NCI-H1092 (cell line): ENCODE data around the gene PCDH9.
"Not testable (repeated sequence)": the region's sequence is repeated elsewhere in the genome, so short reads cannot be mapped to it uniquely, and the experiment has no call there.

Experiments used
- DNase-seq: peaks from one replicate; lab custom pipeline; 2025; lab: John Stamatoyannopoulos, UW

Gene PCDH9

DNA sequence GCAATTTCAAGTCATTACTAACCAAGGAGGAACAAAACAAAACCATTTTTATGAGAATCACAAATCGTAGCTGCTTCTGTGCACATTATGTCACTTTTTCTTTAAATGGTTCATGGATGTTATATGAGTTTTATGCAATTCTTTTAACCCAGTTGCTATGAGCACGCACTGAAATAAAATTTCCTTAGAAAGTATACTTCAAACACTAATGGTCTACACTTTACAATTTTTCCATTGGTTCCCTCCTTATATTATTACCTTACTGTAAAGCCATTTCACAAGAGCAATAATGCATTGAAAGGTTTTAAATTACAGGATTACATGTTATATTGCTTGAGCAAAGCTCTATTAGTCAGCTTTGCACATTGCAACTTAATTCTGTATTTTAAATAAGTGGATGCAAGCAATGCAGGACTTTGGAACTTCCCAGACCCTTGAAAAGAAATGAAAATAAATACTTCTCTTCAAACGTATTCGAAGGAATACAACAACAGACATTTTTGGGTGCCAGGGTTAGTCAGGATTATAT, 318.7 kb downstream of the PCDH9 start:
- DNase-seq: no peak

GRCh38 chr13:66899955-66900354, 330.2 kb downstream of the PCDH9 start:
- no peak for DNase-seq

GRCh38 chr13:66896933-66897332, 333.2 kb downstream of the PCDH9 start:
- DNase-seq: no peak

DNA sequence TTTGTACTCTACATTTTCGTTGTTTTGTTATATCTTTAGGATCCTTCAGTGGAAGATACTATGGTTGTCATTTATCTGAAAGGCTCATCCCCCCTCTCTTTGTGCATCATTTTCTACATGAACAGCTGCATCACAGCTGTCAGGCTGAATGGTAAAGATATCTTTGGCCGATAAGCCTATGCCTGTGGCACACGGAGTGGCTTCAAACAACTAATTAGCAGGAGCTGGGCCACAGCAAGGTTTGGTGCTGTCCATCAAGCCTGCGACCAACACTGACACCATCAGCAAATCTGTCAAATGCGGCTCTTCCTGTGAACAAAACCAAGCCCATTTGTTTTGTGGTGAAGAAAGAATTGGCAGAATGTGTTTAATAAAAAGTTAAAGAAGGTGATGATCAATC, 334.4 kb downstream of the PCDH9 start:
- DNase-seq: no peak

DNA sequence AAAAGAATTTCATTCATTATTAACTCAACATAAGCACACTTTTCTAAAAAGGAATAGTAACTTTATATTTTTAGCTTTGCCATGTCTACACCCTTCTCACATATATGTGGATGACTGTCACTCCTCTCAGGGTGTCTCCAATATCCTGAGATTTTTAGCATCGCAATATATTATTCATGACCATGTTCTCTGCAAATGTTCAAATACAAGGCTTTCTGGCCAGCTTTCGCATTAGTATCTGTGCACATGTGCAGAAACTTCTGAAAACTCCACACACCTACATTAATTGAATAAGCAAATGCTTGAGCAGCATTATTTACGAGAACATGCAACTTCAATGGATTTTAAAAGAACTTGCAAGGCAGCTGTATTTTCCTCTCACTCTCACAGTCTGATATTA, 334.8 kb downstream of the PCDH9 start:
- DNase-seq: no peak

GRCh38 chr13:66888698-66889097, 341.4 kb downstream of the PCDH9 start:
- DNase-seq: no peak

DNA sequence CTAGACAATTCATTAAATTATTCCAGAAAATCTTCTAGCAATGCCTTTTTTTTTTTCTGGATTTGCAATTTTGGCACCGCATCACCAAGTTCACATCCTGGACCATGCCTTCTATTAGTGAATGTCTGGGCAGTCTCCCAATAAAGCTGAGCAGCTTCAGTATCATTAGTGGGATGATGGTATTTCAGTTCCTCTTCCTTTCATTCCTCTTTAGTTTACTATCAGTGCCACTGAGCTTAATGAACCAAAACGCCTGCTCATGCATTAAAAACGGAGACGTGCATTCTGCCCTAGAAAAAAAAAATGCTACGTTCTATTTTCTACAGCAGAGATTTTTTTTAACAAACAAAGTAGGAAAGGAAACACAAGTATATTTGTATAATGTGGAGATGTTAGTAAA, 343.0 kb downstream of the PCDH9 start:
- DNase-seq: peak; percentile 76

DNA sequence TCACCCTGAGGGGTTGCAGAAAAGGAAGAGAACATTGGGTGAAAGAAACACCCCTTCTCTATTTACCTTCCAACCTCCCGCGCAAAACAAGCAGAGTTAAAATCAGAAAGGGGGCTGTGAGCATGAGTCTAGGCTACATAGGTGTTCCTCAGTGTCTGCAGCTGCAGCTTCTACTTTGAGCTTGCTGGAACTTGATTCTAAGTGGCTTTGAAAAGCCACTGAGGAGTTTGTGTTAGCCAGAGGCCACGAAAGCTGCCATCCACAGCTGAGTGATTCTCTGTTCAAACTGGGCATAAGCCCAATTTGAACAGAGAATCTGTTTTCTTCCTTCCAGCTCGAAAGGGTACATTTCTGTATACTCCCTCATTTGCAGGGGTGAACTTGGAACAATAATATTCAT, 343.9 kb downstream of the PCDH9 start:
- DNase-seq: peak; percentile 56

DNA sequence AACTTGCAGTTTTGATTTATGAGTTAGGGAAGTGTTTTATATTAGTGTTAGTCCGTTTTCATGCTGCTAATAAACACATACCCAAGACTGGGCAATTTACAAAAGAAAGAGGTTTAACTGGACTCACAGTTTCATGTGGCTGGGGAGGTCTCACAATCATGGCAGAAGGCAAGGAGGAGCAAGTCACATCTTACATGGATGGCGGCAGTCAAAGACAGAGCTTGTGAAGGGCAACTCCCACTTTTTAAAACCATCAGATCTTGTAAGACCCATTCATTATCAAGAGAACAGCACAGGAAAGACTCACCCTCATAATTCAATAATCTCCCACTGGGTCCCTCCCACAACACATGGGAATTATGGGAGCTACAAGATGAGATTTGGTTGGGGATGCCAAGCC, 349.0 kb downstream of the PCDH9 start:
- not testable (repeated sequence) for DNase-seq

DNA sequence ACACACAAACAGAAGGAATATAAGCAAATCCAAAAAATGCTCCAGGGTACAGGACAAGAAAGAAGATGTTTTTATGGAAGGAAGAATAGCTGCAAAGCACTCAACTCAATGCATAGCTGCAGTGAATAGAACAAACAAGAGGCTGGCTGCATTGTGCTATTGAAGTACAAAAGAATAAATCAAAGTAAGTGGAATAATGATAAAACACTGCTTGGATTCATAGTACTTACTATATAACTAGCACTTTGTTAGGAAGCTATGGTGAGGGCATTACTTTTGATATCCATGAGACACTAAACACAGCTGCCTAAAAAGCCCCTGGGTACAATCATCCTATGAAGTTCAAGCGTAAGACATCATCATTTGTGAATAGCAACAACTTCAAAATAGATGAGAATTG, 350.1 kb downstream of the PCDH9 start:
- no peak for DNase-seq

DNA sequence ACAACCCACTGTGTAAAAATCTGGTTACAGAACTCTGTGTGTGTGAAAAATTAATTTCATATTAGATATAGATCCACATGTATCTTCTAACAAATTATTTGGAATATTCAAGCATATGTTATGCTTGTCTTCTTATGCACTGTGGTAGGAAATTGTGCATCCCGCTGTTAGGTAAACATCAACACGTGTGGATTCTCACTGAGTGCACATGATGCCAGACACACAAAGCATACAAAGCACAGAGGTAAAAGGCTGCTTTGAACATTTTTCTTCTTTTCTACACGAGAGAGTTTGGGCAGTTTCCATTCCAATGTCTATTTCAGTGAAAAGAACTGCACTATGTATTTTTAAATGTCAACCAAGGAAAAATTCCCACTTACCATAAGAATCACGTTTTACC, 354.9 kb downstream of the PCDH9 start:
- no peak for DNase-seq

- DNase-seq: no peak
Observed at GRCh38 chr13:66864627-66865026, 365.5 kb downstream of the PCDH9 start.

DNA sequence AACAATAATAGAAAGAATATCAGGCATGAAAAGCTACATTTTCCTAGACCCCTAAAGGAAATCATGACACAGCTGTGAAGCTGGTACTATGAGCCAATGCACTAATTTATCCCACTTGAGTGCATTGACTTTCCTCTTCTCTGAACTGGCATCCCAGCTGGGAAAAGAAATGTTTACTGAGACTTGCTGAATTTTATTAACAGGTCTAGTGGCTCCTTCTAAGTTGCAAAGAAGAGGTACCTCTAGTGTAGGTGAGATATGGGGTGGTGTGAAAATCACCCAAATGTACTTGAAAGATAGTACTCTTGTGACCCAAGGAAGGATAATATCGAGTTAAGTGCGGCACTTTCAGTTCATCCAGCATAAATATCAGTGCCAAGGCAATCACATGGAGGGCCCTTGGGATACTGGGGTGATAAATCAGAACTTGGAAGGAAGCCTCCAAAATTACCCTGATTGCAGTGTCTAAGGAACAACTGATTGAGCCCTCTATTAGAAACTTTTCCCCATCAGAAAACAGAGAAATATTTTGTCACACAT, 369.2 kb downstream of the PCDH9 start:
- DNase-seq: peak; percentile 20

GRCh38 chr13:66859934-66860877, 369.9 kb downstream of the PCDH9 start:
- DNase-seq: no peak

- no peak for DNase-seq
Observed at GRCh38 chr13:66859078-66859477, 371.1 kb downstream of the PCDH9 start.

GRCh38 chr13:66858163-66858562, 372.0 kb downstream of the PCDH9 start:
- no peak for DNase-seq

- no peak for DNase-seq
Observed at GRCh38 chr13:66855131-66855530, 375.0 kb downstream of the PCDH9 start.

GRCh38 chr13:66853564-66853963, 376.6 kb downstream of the PCDH9 start:
- DNase-seq: no peak

DNA sequence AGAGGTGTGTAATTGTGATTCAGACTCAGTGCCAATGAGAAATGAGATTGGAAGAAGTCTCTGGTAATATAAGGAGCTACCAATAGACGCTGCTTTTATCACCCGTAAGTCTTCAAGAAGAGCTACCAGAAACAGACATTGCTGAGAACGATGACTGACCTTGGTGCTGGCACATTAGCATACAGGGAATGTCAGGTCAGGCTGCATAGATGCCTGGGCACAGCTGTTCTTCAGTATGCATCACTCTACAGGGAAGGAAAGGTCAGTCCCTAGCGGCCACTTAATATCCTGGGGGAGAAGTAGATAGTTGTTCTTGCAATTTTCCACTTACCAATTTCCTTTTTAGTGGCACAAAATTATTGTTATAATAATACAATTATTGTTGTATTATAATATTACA, 380.4 kb downstream of the PCDH9 start:
- no peak for DNase-seq

DNA sequence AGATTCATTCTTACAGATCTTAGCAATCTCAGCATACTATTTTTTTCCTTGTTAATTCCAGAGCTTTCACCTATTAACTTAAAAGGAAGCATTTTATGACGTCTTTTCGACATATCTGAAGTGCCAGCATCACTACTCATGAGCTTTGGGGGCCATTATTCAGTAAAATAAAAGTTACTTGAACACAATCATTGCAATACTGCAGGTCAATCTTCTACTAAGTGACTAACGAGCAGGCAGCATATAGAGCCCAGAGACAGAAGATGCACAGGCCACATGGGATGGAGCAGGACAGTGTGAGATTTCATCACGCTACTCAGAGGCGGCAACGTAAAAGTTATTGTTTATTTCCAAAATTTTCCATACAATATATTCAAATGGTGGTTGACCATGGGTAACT, 382.6 kb downstream of the PCDH9 start:
- DNase-seq: no peak

GRCh38 chr13:66845393-66845792, 384.7 kb downstream of the PCDH9 start:
- no peak for DNase-seq

GRCh38 chr13:66844933-66845332, 385.2 kb downstream of the PCDH9 start:
- DNase-seq: no peak

GRCh38 chr13:66842766-66843165, 387.4 kb downstream of the PCDH9 start:
- no peak for DNase-seq
